Right lobe of liver (tissue), 6 donors: ENCODE data around the gene NUMB. TPM values are rescaled to one million over a fixed set of nuclear protein-coding genes. Genes with fewer than 3 reads are reported as not detected.
A peak's percentile ranks its signal among the peaks of the same experiment; 100 is the strongest.

ENCODE experiments used
- ATAC-seq, 4 donors: fragments of 200-7000 bp; cut with Tn5 transposase; one replicate each; pipeline ENCODE4 v1.9.1; 2020; ENCODE audit warnings: mild to moderate bottlenecking in 4 of 4, moderate library complexity in 4 of 4
- DNase-seq, 3 donors: peaks; one replicate each; pipeline ENCODE4 v3.0.0-alpha.2; 2020
- H3K27ac ChIP-seq, 3 donors: fragments of 200-600 bp; one replicate each; pipeline ENCODE4 v1.8.0; 2022
- H3K27me3 ChIP-seq, 2 donors: fragments of 200-600 bp; one replicate each; pipeline ENCODE4 v1.8.0; 2022
- H3K36me3 ChIP-seq, 4 donors: fragments of 200-600 bp; sonication (generic) in 1 of 4; one replicate each; pipeline versions ENCODE4 v1.5.1 to v1.8.0; 2017 to 2022; ENCODE audit warnings: control low read depth in 1 of 4
- H3K4me1 ChIP-seq, 4 donors: fragments of 200-600 bp; sonication (generic) in 1 of 4; one replicate each; pipeline versions ENCODE4 v1.5.1 to v1.8.0; 2017 to 2022; ENCODE audit warnings: control low read depth in 1 of 4
- H3K4me3 ChIP-seq, 3 donors: fragments of 200-600 bp; one replicate each; pipeline ENCODE4 v1.8.0; 2022
- H3K9me3 ChIP-seq, 4 donors: fragments of 200-600 bp; sonication (generic) in 1 of 4; one replicate each; pipeline versions ENCODE4 v1.5.1 to v1.8.0; 2017 to 2022; ENCODE audit warnings: control low read depth in 1 of 4
- CTCF ChIP-seq, 4 donors: fragments of 200-600 bp in 3 of 4; fragments of 450-650 bp in 1 of 4; IDR thresholded peaks; one replicate each; pipeline versions ENCODE4 v1.5.1 to v1.8.0; 2016 to 2022; ENCODE audit warnings: antibody characterized with exemption in 4 of 4, mild to moderate bottlenecking in 2 of 4
- POLR2A ChIP-seq: fragments of 450-650 bp; IDR thresholded peaks from one replicate; pipeline ENCODE4 v1.6.1; 2017; ENCODE audit warnings: antibody characterized with exemption, mild to moderate bottlenecking
- WGBS: methylation state at CpG from one replicate; pipeline ENCODE4 v1.1.6; 2018; ENCODE audit warnings: low coverage, low lambda C conversion rate; ENCODE audit not compliant: insufficient coverage; ENCODE audit errors: missing lambda C conversion rate; 5-methylcytosine and 5-hydroxymethylcytosine counted together
- intact Hi-C, 2 donors: fragments of 100-400 bp; cut with DNase I; formaldehyde crosslinking; loops; one replicate each; pipeline versions ENCODE4 v1.11.2 to v1.14.1; 2022
- total RNA-seq, 6 experiments: library from RNA; depleted of rRNA in 2 of 6; stranded (reverse); fragments of >200 nt in 2 of 6; fragmentation: NEBNext Ultra II Directional in 3 of 6; extraction: Animal tissue kit (Norgen Biotek cat#: 25700) in 3 of 6; gene quantifications; one replicate each; pipeline versions ENCODE4 v1.1.0 to v1.2.4, GENCODE V29; 2016 to 2023
- donor health status: DM: no; HTN: yes; CAD: no.
- donor health status: DM: no; HTN: no; CAD: no.
- donor health status: DM: no; HTN: no; CAD: no.
- donor health status: DM: no; HTN: yes; CAD: no.
- donor health status: DM: no; HTN: yes; CAD: no.

The NUMB gene
- total RNA-seq, 6 experiments from 2014 or later: 28.3 to 48.4 (median 43.7) TPM

- DNase-seq: no peak
Observed at GRCh38 chr14:73232984-73233383, 225.4 kb downstream of the NUMB start.

GRCh38 chr14:73231981-73232851 is 226.1 kb downstream of the NUMB start:
- peaks cover 0 to under 1% (median 0%) of the 10 kb centered on the region in 4 donors for H3K4me1 ChIP-seq
- no peak for DNase-seq
- ATAC-seq: peak; percentile 35 to 45 (median 40)
- no peaks in the 10 kb centered on the region for H3K36me3 ChIP-seq
- 50% methylated on average over 12 of the region's 19 CpGs for WGBS
- intact Hi-C loops: no loop called here
- H3K9me3 ChIP-seq: no peaks in the 10 kb centered on the region
- H3K4me3 ChIP-seq: no peak overlapping the region
- H3K27ac ChIP-seq: peak overlapping the region in 1 of 3 donors; percentile 4
- H3K27me3 ChIP-seq: no peaks in the 10 kb centered on the region
- TF ChIP-seq POLR2A (no peak), CTCF (IDR thresholded peaks at IDR 0.05) (no peak)

More at GRCh38 chr14:73232984-73233383, 225.4 kb downstream of the NUMB start:
- ATAC-seq: no peak
- intact Hi-C loops: no loop called here
- WGBS: 88% methylated on average over 6 of the region's 8 CpGs
- Histone ChIP-seq H3K9me3 (no peaks in the 10 kb centered on the region), H3K4me3 (no peak overlapping the region), H3K4me1 (peaks cover 0 to 8% (median 0%) of the 10 kb centered on the region in 4 donors), H3K27ac (no peak overlapping the region), H3K27me3 (no peaks in the 10 kb centered on the region), H3K36me3 (no peaks in the 10 kb centered on the region)
- TF ChIP-seq CTCF (IDR thresholded peaks at IDR 0.05) (no peak), POLR2A (no peak)

- no peaks in the 10 kb centered on the region for H3K4me1 ChIP-seq
- TF ChIP-seq CTCF (IDR thresholded peaks at IDR 0.05) (no peak), POLR2A (no peak)
- H3K27ac ChIP-seq: no peak overlapping the region
- intact Hi-C loops: no loop called here
- H3K4me3 ChIP-seq: no peak overlapping the region
- 80% methylated on average over 2 of the region's 6 CpGs for WGBS
- DNase-seq (no peak), ATAC-seq (no peak)
- no peaks in the 10 kb centered on the region for H3K9me3 ChIP-seq
- no peaks in the 10 kb centered on the region for H3K27me3 ChIP-seq
- H3K36me3 ChIP-seq: no peaks in the 10 kb centered on the region
Observed at GRCh38 chr14:73230051-73230450, 228.3 kb downstream of the NUMB start.

GRCh38 chr14:73227812-73228781 is 230.2 kb downstream of the NUMB start:
- TF ChIP-seq POLR2A (no peak), CTCF (IDR thresholded peaks at IDR 0.05) (no peak)
- Histone ChIP-seq H3K27me3 (no peaks in the 10 kb centered on the region), H3K9me3 (no peaks in the 10 kb centered on the region), H3K36me3 (peaks cover 0 to 3% (median 0%) of the 10 kb centered on the region in 4 donors), H3K4me3 (no peak overlapping the region), H3K27ac (peak overlapping the region in 1 of 3 donors; percentile 38), H3K4me1 (no peaks in the 10 kb centered on the region)
- DNase-seq: no peak
- intact Hi-C loops: no loop called here
- 49% methylated on average over 17 of the region's 25 CpGs for WGBS
- peak; percentile 15 to 82 (median 29) for ATAC-seq
